CD4-positive, alpha-beta T cell treated with Interleukin-15 for 4 hours (primary cell): ENCODE measurements around the gene WBP11.

Experiments used
- DNase-seq: peaks from one replicate; pipeline ENCODE4 v3.0.0-alpha.2; 2020; ENCODE audit warnings: low spot score

Gene WBP11

DNA sequence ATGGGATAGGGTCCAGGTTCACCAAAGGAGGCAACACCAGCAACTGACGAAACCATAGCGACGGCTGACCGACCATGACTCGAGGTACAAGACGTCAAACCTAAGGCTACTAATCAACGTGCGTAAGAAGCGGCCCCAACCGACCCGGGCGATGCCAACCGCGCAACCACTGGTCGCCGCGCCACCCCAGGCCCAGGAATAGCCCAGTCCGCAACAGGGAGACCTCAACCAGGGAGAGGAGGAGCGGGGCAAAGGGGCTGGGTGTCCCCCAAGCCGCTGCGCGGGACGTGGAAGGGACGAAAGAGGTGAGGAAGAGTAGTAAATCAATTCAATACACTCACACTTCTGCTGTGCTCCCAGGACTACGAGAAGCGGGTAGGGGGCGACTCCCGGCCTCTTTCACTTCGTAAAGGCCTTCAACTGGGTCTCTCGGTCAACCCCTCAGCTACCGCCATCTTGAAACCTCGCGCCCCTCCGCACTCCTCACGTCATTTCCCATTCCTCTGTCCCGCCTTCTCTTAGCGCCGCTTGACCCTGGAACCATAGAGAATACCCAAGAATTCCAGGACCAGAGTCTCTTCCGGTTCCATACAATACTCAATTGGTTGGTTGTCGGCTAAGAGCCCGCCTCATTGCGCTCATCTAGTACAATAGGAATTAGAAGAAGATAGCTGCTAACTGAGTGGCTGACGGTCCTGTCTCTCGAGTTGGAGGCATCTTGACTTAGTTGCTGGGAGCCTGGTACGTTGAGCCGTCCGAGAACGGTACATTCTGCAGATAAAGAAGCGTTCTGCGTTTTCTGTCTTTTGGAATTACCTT is at the start of gene WBP11, which contains the start of gene C12orf60:
WBP11 (minus strand) TSS at position 468 of the 819 bp plus-strand sequence. CDS start 2,095 bp downstream, outside the sequence.
C12orf60 (plus strand) TSS at position 660 of the 819 bp plus-strand sequence. CDS start 19,266 bp downstream, outside the sequence.
- peak; percentile 95 for DNase-seq

GRCh38 chr12:14852880-14853279 is 49.6 kb upstream of the WBP11 start:
- DNase-seq: no peak

DNA sequence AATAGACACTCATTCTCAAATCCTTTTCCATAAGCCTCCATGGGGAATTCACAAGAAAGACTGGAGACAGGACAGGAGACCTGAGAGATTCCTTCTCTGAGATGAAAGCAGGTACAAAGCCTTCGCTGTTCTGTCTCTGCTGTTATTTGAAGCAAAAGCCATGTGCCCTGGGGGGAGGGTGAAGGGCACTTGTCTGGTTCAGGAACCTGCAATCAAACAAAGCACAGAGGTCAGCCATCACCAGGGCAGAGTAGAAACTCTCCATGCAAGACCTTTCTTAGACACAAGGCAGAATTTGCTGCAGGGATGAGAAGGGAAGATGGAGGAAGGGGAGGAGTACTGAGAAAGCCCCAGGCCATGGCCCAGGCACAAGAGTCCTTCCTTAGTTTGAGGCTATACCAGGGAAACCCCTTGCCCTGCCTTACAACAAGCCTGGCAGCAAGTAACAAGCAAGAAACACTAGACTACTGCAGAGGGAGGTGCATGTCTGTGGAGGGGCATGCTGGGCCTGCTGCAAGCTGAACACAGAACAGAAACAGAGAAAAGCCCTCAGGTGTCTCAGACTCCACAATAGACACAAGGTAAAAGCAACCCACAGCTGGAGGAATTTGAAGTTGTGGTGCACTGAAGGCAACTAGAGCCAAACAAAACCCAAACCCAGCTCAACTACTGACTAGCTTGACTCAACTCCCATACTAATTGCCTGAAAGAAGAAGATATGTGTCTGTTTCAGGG is 47.8 kb upstream of the WBP11 start:
- DNase-seq: no peak

DNA sequence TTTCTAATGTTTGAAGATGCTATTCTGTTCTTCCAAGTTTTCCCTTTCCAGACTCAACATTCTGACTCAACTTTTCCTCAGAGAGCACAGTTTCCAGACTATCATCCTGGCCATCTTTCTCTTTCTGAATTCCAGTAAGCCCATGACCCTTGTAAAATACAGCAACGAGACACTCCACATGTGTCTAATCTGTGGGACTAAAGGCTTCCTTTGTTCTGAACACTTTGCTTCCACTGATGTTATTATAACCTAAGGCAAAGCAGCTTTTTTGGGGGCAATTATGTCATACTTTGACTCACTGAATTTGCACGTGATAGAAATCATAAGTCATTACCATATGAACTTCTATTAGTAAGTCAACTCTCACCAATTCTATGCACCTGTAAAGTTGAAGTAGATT is 46.4 kb upstream of the WBP11 start:
- no peak for DNase-seq

DNA sequence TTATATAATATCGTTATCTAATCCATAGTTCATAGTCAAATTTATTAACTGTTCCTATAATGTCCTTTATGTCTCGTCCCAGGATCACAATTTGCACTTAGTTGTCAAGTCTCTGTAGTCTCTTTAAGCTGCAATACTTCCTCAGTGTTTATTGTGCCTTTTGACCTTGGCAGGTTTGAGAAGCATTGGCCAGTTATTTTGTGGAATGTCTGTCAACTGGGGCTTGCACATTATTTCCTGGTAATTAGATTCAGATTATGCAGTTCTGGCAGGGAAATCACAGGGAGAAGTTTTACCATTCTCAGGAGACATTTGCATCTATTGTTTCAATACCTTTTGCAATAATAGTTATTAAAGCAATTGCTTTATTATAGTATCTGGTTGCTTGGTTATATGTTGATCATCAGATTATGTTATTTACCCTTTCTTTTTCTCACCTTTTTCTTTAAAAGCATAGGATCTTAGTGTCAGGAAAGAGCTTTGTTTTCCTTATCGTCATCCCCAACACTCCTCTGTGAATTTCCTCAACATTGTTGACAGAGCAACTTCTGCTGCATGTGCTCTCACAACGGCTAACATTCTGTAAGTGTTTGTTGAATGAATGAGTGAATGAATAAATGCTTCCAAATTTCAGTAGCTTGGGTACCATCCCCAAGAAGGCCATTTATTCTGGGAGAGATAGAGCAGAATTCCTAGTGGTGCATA is 43.8 kb upstream of the WBP11 start:
- DNase-seq: no peak

- no peak for DNase-seq
Observed at GRCh38 chr12:14846042-14846587, 42.8 kb upstream of the WBP11 start.

GRCh38 chr12:14845350-14845750 is 42.1 kb upstream of the WBP11 start:
- DNase-seq: peak; percentile 72

- DNase-seq: no peak
Observed at GRCh38 chr12:14844401-14844800, 41.1 kb upstream of the WBP11 start.

DNA sequence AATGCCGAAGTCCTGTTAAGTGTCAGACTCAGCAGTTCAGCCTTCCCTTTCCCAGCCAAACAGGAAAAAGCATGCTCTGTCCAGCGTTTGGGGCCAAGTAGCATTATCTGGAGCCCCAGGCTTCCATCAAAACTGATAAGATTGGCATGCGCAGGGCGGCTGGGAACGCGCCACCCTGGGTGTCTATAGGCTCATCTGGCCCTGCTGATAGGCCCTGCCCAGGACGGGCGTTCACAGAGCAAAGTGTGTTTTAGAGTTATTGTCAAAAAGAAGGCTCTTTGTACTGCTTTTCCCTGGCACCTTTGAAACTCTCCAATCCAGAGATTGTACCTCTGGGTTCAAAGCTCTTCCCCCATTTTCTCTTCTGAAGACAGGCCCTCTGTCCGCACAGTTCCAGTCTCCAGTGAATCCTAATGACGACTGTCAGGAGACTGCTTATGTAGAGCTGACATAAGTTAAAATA is 40.2 kb upstream of the WBP11 start, which contains the start of gene ART4:
ART4 (minus strand) TSS at position 102 of the 463 bp plus-strand sequence. CDS start 413 bp downstream, outside the sequence.
- no peak for DNase-seq

DNA sequence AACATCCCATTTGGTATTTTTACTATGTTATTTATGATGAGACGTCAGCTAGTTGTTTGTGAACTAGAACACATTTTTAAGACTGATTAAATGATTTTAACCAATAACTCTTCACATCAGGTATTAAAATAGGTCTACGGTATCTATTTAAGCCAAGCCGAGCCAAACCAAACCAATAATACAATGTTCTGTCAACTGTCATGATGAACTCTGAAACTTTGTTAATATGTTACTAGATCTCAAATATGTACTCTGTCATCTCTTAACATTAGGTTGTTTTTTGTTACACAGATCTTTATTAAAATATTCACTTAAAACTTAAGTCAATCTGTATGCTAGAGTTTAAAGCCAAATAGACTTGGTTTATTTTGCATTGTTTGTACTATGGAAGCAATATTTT is 39.0 kb upstream of the WBP11 start:
- no peak for DNase-seq

GRCh38 chr12:14841761-14842160 is 38.5 kb upstream of the WBP11 start:
- DNase-seq: no peak

DNA sequence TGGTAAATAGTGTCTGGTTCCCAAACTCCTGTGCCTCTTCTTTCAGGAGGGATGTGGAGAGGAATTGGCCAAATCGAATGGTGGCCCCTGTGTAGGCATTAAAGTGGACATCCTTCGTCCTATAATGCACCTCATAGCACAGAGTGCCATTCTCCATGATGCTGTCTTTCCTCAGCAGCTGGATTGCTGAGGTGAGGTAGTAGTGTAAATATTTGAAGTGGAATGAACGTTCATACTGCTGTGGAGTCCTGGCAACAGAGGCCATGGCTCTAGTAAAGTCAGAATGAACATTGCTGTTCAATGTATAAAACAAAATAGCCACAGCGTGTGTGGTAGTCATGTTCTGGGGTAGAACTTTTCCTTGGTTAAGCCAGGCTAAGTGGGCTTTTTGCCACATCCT is 37.3 kb upstream of the WBP11 start:
- DNase-seq: no peak

DNA sequence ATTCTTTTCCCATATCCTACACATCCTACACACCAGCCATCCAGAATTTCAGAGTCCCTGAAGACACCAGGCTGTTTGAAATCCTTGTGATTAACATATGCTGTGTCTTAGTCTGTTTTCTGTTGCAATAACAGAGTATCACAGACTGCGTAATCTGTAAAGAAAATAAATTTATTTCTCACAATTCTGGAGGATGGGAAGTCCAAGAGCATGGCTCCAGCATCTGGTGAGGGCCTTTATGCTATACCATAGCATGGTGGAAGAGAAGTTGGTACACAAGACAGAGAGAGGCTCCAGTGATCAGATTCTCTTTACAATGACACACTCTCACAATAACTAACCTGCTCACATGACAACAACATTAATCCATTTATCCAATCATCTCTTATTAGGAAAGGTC is 36.0 kb upstream of the WBP11 start:
- no peak for DNase-seq

DNA sequence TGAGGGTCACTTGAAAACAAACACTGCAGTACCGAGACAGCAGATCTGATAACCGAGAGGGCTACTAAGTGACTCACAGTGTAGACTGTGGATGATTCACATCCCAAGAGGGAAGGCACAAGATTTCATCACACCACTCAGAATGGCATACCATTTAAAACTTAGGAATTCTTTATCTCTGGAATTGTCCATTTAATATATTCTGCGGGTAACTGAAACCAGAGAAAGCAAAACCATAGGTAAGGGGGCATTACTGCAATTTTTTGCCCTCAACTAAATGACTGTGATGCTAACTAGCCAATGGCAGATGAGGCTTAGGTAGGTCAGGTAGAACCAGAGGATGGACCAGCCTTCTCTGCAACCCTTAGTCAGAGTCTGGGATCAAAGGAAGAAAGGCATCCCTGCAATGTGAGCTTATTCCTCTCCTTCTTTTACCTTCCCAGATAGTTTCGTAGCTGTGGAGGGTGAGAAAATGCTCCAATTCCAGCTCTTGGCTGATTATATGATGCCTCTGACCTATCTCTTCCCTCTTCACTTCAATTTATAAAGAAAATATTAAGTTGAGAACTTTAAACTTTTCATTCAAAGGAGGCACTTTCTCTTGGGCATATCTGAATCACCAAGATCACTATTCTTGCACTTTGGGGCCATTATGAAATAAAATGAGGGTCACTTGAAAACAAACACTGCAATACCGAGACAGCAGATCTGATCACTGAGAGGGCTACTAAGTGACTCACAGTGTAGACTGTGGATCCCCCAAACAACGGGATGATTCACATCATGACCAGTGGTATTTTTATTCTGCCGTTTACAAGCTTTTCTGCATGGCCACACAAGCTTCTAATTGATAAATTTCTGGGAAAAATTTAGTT is 33.3 kb upstream of the WBP11 start:
- DNase-seq: no peak

DNA sequence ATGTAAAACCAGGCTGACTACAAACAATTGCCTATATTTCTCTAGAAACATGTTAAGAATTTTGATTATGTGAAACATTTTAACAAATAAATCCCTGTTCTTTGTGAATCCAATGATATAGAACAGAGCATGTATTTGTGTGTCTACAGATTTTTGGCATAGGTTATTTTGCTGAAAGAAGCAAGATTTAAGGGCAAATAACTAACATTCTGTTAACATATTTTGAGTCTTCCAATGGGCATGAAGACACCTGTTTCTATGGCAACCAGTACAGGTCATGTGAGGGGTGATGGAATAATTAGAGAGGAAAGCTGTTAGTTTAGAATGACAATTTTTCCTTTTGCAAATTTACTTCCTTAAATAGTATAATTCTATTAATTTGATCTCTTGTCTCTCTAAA is 31.2 kb upstream of the WBP11 start:
- no peak for DNase-seq

GRCh38 chr12:14833952-14834351 is 30.7 kb upstream of the WBP11 start:
- DNase-seq: no peak

DNA sequence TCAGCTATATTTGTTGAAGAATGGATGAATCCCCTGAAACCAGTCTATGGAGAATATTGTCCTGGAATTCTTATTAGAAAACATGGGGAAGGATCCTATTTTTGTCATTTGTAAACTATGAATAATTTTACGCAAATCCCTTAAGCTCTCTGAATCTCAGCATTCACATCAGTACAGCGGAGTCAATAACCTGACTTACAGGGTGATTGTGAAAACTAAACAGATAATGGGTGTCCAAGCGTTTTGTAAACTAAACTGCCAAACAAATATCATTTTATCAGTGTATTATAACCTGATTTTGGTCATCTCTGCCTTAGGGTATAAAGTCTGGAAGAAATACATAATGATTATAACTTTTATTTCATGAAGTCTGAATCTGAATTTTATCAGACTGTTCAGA is 30.1 kb upstream of the WBP11 start:
- no peak for DNase-seq

- no peak for DNase-seq
Observed at GRCh38 chr12:14828892-14829291, 25.6 kb upstream of the WBP11 start.

- no peak for DNase-seq
Observed at GRCh38 chr12:14827043-14827442, 23.8 kb upstream of the WBP11 start.

- no peak for DNase-seq
Observed at GRCh38 chr12:14826491-14826890, 23.2 kb upstream of the WBP11 start.

DNA sequence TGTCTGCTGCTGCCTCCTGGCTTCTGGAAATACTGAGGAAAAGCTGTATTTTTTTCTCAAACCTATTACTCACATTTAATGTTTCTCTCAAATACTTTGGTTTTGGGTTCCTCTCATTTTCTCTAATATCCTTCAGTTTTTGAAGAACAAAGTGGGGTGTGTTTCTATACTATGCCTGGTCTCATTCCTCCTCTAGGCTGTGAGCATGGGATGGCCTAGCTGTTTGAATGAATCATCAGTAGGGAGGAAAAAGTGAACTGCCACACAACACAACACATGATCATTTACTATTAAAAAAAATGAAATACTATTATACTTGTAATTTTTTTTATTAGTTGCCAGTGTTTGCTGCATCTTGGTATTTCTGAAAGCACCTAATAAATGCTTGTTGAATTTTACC is 22.0 kb upstream of the WBP11 start:
- DNase-seq: no peak
